ENCODE data around the gene FCHO1.
A peak's percentile ranks its signal among the peaks of the same experiment; 100 is the strongest.

Gene FCHO1

DNA sequence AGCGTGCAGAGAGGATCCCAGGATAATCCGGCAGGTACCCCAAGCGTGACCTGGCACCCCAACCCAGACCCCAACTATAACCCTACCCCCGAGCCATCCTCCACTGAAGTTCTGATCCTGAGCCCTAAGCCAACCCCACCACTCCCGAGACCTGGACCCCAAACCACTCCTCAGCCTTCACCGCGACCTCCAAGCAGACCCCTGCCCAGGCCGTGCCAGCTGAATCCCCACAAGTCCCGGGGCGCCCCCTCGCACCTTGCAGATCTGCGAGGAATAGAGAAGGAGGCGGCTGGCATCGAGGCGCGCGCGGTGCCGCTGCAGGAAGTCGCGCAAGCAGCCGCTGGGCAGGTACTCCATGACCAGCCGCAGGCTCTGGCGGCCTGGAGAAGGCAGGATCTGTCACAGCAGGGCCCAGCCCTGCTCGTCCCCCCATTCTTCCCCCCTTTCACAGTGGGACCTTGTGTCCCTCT is 80.2 kb downstream of the FCHO1 start:
- no peak for DNase-seq (ENCODE audit: low read depth)
- TF ChIP-seq, protein P1, sequence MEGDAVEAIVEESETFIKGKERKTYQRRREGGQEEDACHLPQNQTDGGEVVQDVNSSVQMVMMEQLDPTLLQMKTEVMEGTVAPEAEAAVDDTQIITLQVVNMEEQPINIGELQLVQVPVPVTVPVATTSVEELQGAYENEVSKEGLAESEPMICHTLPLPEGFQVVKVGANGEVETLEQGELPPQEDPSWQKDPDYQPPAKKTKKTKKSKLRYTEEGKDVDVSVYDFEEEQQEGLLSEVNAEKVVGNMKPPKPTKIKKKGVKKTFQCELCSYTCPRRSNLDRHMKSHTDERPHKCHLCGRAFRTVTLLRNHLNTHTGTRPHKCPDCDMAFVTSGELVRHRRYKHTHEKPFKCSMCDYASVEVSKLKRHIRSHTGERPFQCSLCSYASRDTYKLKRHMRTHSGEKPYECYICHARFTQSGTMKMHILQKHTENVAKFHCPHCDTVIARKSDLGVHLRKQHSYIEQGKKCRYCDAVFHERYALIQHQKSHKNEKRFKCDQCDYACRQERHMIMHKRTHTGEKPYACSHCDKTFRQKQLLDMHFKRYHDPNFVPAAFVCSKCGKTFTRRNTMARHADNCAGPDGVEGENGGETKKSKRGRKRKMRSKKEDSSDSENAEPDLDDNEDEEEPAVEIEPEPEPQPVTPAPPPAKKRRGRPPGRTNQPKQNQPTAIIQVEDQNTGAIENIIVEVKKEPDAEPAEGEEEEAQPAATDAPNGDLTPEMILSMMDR (conservative IDR thresholded peaks at IDR 0.05; ENCODE audit: low read depth, low read length) = no peak

GRCh38 chr19:17832443-17833208 is 81.3 kb downstream of the FCHO1 start:
- no peak for DNase-seq (ENCODE audit: low read depth)
- no peak overlapping the region for H3K4me3 ChIP-seq (ENCODE audit: low read length)
- TF ChIP-seq, protein P1 (conservative IDR thresholded peaks at IDR 0.05; ENCODE audit: low read depth, low read length) = no peak

More for the DNA sequence above, 80.2 kb downstream of the FCHO1 start:
- peak overlapping the region; percentile 47 for H3K4me3 ChIP-seq (ENCODE audit: low read length)

DNA sequence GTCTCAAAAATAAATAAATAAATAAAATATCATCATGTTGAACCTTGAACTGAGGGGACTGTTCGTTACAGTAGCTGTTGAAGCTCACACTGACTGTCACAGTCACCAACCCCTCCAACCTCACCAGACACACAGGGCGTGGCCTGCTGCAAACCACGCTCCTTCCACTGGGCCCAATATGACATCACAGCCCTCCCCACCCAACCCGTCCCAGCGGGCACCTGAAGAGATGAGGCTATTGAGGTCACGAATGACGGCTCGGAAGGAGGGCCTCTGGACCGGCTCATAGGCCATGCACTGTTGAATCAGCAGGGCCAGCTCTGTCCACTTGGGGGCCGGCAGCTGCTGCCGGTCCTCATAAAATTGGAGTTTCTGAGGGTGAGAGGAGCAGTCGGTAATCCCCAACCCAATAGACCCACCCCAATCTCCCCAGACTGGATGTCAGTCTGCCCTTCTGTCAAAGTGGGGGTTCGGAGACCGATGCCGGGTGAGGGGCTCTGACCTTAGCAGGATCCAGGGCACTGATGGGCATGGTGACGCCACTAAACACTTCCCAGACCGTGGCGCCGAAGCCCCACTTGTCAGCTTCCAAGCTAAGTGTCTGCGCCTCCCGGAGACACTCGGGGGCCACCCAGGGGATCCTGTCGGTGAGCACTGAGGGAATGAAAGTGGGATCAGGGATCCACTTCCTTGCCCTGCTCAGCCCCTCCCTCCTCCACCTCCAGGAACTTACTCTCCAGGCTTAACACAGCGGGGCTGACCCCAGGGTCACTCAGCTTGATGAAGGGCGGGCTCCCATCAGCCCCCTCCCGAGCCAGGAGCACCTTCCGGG is 83.3 kb downstream of the FCHO1 start:
- H3K4me3 ChIP-seq (ENCODE audit: low read length) = no peak overlapping the region
- TF ChIP-seq, protein P1 (conservative IDR thresholded peaks at IDR 0.05; ENCODE audit: low read depth, low read length) = peak; percentile 11
- DNase-seq (ENCODE audit: low read depth) = no peak

DNA sequence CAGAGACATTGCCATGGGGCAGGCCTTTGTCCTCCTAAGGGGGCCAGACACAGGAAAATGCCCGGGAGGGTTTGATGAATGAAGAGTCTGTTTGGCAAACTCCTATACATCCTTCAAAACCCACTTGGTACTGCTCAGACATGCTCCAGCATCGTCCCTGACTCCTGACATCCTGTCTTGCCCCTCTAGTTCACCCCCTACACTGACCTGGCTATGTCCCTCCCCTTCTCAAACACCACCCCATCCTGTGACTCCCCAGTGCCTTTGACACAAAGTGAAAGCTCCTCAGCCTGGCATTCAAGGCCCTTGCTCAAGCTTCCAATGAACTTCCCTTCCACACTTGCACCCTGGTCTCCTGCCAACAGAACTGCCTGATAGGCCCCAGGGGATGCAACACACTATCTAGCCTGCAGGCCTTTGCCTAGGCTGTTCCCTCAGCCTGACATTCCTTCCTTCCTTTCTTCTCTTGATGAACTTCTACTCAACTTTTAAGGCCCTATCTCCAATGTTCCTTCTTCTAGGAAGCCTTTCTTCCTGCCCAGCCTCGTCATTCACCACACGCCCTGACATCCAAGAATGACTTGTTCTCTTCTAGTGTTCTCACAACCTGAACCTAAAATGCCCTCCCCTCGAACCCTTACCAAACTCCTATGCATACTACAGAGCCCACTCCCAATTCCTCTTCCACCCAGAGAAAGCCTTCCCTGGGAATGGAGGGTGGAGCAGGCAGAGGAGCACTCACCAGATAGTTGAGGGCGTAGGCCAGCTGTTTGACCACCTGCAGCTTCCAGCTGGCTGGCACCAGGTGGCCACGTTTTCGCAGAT is 84.1 kb downstream of the FCHO1 start:
- TF ChIP-seq, protein P1 (conservative IDR thresholded peaks at IDR 0.05; ENCODE audit: low read depth, low read length) = no peak
- DNase-seq (ENCODE audit: low read depth) = no peak
- no peak overlapping the region for H3K4me3 ChIP-seq (ENCODE audit: low read length)

GRCh38 chr19:17836530-17836929 is 85.3 kb downstream of the FCHO1 start:
- TF ChIP-seq, protein P1 (conservative IDR thresholded peaks at IDR 0.05; ENCODE audit: low read depth, low read length) = no peak
- DNase-seq (ENCODE audit: low read depth) = no peak

GRCh38 chr19:17837972-17838371 is 86.7 kb downstream of the FCHO1 start:
- TF ChIP-seq, protein P1 (conservative IDR thresholded peaks at IDR 0.05; ENCODE audit: low read depth, low read length) = no peak
- no peak overlapping the region for H3K4me3 ChIP-seq (ENCODE audit: low read length)
- DNase-seq (ENCODE audit: low read depth) = no peak

More at GRCh38 chr19:17836530-17836929, 85.3 kb downstream of the FCHO1 start:
- H3K4me3 ChIP-seq (ENCODE audit: low read length) = no peak overlapping the region
